Breast epithelium (tissue), 3 donors: ENCODE data around the gene LDHD.

Experiments
- POLR2A ChIP-seq: fragments of 450-650 bp; IDR thresholded peaks from one replicate; pipeline ENCODE4 v1.6.1; 2016; ENCODE audit warnings: antibody characterized with exemption, mild to moderate bottlenecking, moderate library complexity
- POLR2AphosphoS5 ChIP-seq, 3 donors: sonication (generic); formaldehyde crosslinking; IDR thresholded peaks; one replicate each; pipeline ENCODE4 v1.6.1; 2017; ENCODE audit warnings: antibody characterized with exemption in 3 of 3
- TF ChIP-seq, protein P1 (sequence below), 3 donors: fragments of 450-650 bp; IDR thresholded peaks; one replicate each; pipeline ENCODE4 v1.5.1; 2016 to 2017; ENCODE audit warnings: antibody characterized with exemption in 3 of 3, mild to moderate bottlenecking in 3 of 3, moderate library complexity in 3 of 3

DNA sequence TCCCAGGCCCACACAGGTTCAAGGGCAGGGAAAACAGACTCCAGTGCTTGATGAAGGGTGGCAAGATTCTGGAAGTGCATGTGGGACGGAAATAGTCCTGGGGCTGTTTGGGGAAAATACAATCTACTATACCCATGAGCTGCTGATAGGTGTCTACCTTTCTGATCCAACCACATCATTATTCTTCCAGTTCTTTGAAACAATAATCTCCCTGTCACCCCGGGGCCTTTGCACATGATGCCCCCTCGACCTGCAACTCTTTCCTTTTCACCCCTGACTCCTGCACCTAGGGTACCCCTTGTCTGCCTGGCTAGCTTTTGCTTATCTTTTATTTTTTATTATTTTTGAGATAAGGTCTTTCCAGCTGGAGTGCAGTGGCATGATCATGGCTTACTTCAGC lies 45.0 kb downstream of the LDHD start:
- TF ChIP-seq POLR2AphosphoS5 (IDR thresholded peaks at IDR 0.05) = no peak
- TF ChIP-seq, protein P1, sequence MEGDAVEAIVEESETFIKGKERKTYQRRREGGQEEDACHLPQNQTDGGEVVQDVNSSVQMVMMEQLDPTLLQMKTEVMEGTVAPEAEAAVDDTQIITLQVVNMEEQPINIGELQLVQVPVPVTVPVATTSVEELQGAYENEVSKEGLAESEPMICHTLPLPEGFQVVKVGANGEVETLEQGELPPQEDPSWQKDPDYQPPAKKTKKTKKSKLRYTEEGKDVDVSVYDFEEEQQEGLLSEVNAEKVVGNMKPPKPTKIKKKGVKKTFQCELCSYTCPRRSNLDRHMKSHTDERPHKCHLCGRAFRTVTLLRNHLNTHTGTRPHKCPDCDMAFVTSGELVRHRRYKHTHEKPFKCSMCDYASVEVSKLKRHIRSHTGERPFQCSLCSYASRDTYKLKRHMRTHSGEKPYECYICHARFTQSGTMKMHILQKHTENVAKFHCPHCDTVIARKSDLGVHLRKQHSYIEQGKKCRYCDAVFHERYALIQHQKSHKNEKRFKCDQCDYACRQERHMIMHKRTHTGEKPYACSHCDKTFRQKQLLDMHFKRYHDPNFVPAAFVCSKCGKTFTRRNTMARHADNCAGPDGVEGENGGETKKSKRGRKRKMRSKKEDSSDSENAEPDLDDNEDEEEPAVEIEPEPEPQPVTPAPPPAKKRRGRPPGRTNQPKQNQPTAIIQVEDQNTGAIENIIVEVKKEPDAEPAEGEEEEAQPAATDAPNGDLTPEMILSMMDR (IDR thresholded peaks at IDR 0.05) = no peak
- no peak for TF ChIP-seq POLR2A
